Panc1 (cell line): ENCODE data around the gene PRMT9. TPM values are rescaled to one million over a fixed set of nuclear protein-coding genes. Genes with fewer than 3 reads are reported as not detected.

Experiments
- ATAC-seq: fragments of 200-7000 bp; cut with Tn5 transposase; 2 replicates; pipeline ENCODE4 v1.9.1; 2020; ENCODE audit warnings: mild to moderate bottlenecking, moderate library complexity
- BruUV-seq: library from RNA; stranded (reverse); fragments of 400-500 nt; replicated peaks from 2 replicates; lab custom pipeline; 2021; lab: Mats Ljungman, UMichigan
- CTCF ChIA-PET: fragments of 300-600 bp; sonication (Branson Sonifier 250); formaldehyde crosslinking; loops from one replicate; lab custom pipeline; 2022; ENCODE audit warnings: antibody characterized with exemption; lab: Charles Lee
- POLR2A ChIA-PET: fragments of 300-600 bp; sonication (Branson Sonifier 250); formaldehyde crosslinking; loops from one replicate; lab custom pipeline; 2022; ENCODE audit warnings: antibody characterized with exemption; lab: Charles Lee
- DNase-seq: peaks from one replicate; pipeline ENCODE4 v3.0.0-alpha.2; 2010; ENCODE audit warnings: low read depth, low spot score
- H3K27ac ChIP-seq: 2 replicates; pipeline ENCODE4 v1.5.1; 2011; ENCODE audit warnings: mild to moderate bottlenecking, low read length, inconsistent platforms
- H3K27me3 ChIP-seq: fragments of 200-500 bp; sonication (Bioruptor generic); 2 replicates; pipeline ENCODE4 v1.6.0; 2014; ENCODE audit warnings: low read length, inconsistent platforms; ENCODE audit not compliant: control insufficient read depth, insufficient read depth
- H3K36me3 ChIP-seq: fragments of 200-500 bp; sonication (Bioruptor generic); 2 replicates; pipeline ENCODE4 v1.5.1; 2014; ENCODE audit warnings: inconsistent platforms, mild to moderate bottlenecking, low read length, moderate library complexity; ENCODE audit not compliant: control insufficient read depth, insufficient read depth
- H3K4me1 ChIP-seq: 2 replicates; pipeline ENCODE4 v1.5.1; 2011; ENCODE audit warnings: inconsistent platforms, mild to moderate bottlenecking, low read length, moderate library complexity; ENCODE audit not compliant: control insufficient read depth, insufficient read depth
- H3K4me3 ChIP-seq, 2 experiments: 2 replicates each; pipeline ENCODE4 v1.5.1; 2011 to 2012; ENCODE audit warnings: low read depth in 2 of 2, low read length in 2 of 2, mild to moderate bottlenecking in 2 of 2, inconsistent platforms in 1 of 2, moderate library complexity in 1 of 2
- H3K9me3 ChIP-seq: fragments of 200-500 bp; sonication (Bioruptor generic); 2 replicates; pipeline ENCODE4 v1.5.1; 2014; ENCODE audit warnings: low read depth, mild to moderate bottlenecking, inconsistent platforms, low read length, moderate library complexity; ENCODE audit not compliant: control insufficient read depth, insufficient read depth
- CTCF ChIP-seq: fragments of 450-650 bp; IDR thresholded peaks from 2 replicates; pipeline ENCODE4 v1.5.1; 2017; ENCODE audit warnings: mild to moderate bottlenecking
- POLR2AphosphoS5 ChIP-seq: IDR thresholded peaks from 2 replicates; pipeline ENCODE4 v1.6.1; 2012; ENCODE audit warnings: mild to moderate bottlenecking, low read depth, low read length, moderate library complexity
- REST ChIP-seq, 2 experiments: IDR thresholded peaks; 2 replicates each; pipeline ENCODE4 v1.6.1; 2011 to 2012; ENCODE audit warnings: low read depth in 2 of 2, control low read depth in 1 of 2, low read length in 1 of 2, mild to moderate bottlenecking in 1 of 2, moderate library complexity in 1 of 2; ENCODE audit not compliant: insufficient read depth in 1 of 2
- SIN3A ChIP-seq: IDR thresholded peaks from 2 replicates; pipeline ENCODE4 v1.6.1; 2012; ENCODE audit warnings: low read depth, mild to moderate bottlenecking, low read length, moderate library complexity, borderline replicate concordance; ENCODE audit not compliant: insufficient read depth
- TCF7L2 ChIP-seq: IDR thresholded peaks from 2 replicates; pipeline ENCODE4 v1.6.1; 2011; ENCODE audit warnings: mild to moderate bottlenecking, low read depth, low read length, inconsistent platforms
- in situ Hi-C: cut with HindIII; loops from 2 replicates; pipeline ENCODE4 v1.10.0; 2016; ENCODE audit warnings: low sequenced_read_pairs, low pct_unique_long_range_greater_than_20kb
- intact Hi-C: fragments of 100-400 bp; cut with micrococcal nuclease; formaldehyde crosslinking; loops from one replicate; pipeline ENCODE4 v1.10.0; 2022; ENCODE audit not compliant: unreplicated experiment
- total RNA-seq: library from RNA; stranded (reverse); gene quantifications from one replicate; pipeline ENCODE4 v1.2.1, GENCODE V29; 2021; ENCODE audit not compliant: unreplicated experiment

The PRMT9 gene
- total RNA-seq, 1 experiment from 2014 or later, result 4.4 TPM

GRCh38 chr4:147594578-147594977, 89.4 kb downstream of the PRMT9 start:
- TF ChIP-seq REST (IDR thresholded peaks at IDR 0.05; ENCODE audit: insufficient read depth in 1 of 2, low read depth in 2 of 2, low read length in 1 of 2) (no peak), TCF7L2 (no peak), POLR2AphosphoS5 (no peak), SIN3A (no peak), CTCF (no peak)
- CTCF ChIA-PET, result no interaction called here
- POLR2A ChIA-PET, result no interaction called here
- DNase-seq (no peak), ATAC-seq (no peak)
- intact Hi-C loops (loop anchor here (5.0 kb wide), 1 partner anchor 577 kb away; no protein-coding TSS in a partner anchor), in situ Hi-C loops (no loop called here)
- Histone ChIP-seq H3K9me3 (no peaks in the 10 kb centered on the region), H3K36me3 (no peaks in the 10 kb centered on the region), H3K27ac (no peak overlapping the region), H3K27me3 (no peaks in the 10 kb centered on the region), H3K4me1 (no peaks in the 10 kb centered on the region), H3K4me3 (no peak overlapping the region)
- no TSS peak for BruUV-seq

GRCh38 chr4:147594107-147594506, 89.9 kb downstream of the PRMT9 start:
- BruUV-seq, result no TSS peak
- Histone ChIP-seq H3K4me1 (no peaks in the 10 kb centered on the region), H3K27me3 (no peaks in the 10 kb centered on the region), H3K36me3 (no peaks in the 10 kb centered on the region), H3K4me3 (no peak overlapping the region), H3K27ac (no peak overlapping the region), H3K9me3 (no peaks in the 10 kb centered on the region)
- DNase-seq (no peak), ATAC-seq (no peak)
- CTCF ChIA-PET, result no interaction called here
- TF ChIP-seq TCF7L2, result no peak
- 0 out of 2 replicates have a peak, but pooled peaks have one; percentile 16 for TF ChIP-seq CTCF
- intact Hi-C loops (loop anchor here (5.0 kb wide), 1 partner anchor 577 kb away; no protein-coding TSS in a partner anchor), in situ Hi-C loops (no loop called here)
- POLR2A ChIA-PET, result no interaction called here
